Endodermal cell (in vitro differentiated cells): ENCODE measurements around the gene NDRG3. TPM values are rescaled to one million over a fixed set of nuclear protein-coding genes. Genes with fewer than 3 reads are reported as not detected.

ENCODE experiments used
- DNase-seq: peaks from one replicate; pipeline ENCODE4 v3.0.0-alpha.2; 2017
- H3K27ac ChIP-seq: 2 replicates; pipeline ENCODE4 v1.5.1; 2013; ENCODE audit warnings: mild to moderate bottlenecking, low read depth, low read length, moderate library complexity
- H3K27me3 ChIP-seq: 2 replicates; pipeline ENCODE4 v1.6.1; 2013; ENCODE audit warnings: mild to moderate bottlenecking, low read length, moderate library complexity; ENCODE audit not compliant: insufficient read depth, control insufficient read depth, poor library complexity, severe bottlenecking
- H3K36me3 ChIP-seq: 2 replicates; pipeline ENCODE4 v1.7.0; 2013; ENCODE audit warnings: mild to moderate bottlenecking, low read length, moderate library complexity; ENCODE audit not compliant: control insufficient read depth, insufficient read depth
- H3K4me1 ChIP-seq: one replicate; pipeline ENCODE4 v1.7.0; 2013; ENCODE audit warnings: low read length; ENCODE audit not compliant: control insufficient read depth, insufficient read depth
- H3K4me3 ChIP-seq: 2 replicates; pipeline ENCODE4 v1.5.1; 2013; ENCODE audit warnings: mild to moderate bottlenecking, low read length, moderate library complexity
- H3K9ac ChIP-seq: 2 replicates; pipeline ENCODE4 v1.6.1; 2013; ENCODE audit warnings: mild to moderate bottlenecking, low read length, moderate library complexity; ENCODE audit not compliant: poor library complexity, severe bottlenecking; ENCODE audit errors: extremely low read depth
- H3K9me3 ChIP-seq: 2 replicates; pipeline ENCODE4 v1.6.1; 2013; ENCODE audit warnings: mild to moderate bottlenecking, low read length, moderate library complexity; ENCODE audit not compliant: control insufficient read depth
- H3K27ac Mint-ChIP-seq: 2 replicates; pipeline ENCODE4 v1.8.0; 2020; ENCODE audit warnings: mixed read lengths
- H3K27me3 Mint-ChIP-seq: 2 replicates; pipeline ENCODE4 v1.8.0; 2021; ENCODE audit warnings: mild to moderate bottlenecking, mixed read lengths; ENCODE audit not compliant: insufficient read depth
- H3K36me3 Mint-ChIP-seq: 2 replicates; pipeline ENCODE4 v1.8.0; 2020; ENCODE audit warnings: low read depth, mixed read lengths
- H3K4me1 Mint-ChIP-seq: 2 replicates; pipeline ENCODE4 v1.8.0; 2020; ENCODE audit warnings: mixed read lengths
- H3K4me3 Mint-ChIP-seq: 2 replicates; pipeline ENCODE4 v1.8.0; 2020; ENCODE audit warnings: mild to moderate bottlenecking, moderate library complexity, mixed read lengths
- H3K9me3 Mint-ChIP-seq: 2 replicates; pipeline ENCODE4 v1.8.0; 2020; ENCODE audit warnings: mild to moderate bottlenecking, mixed read lengths
- CTCF ChIP-seq: fragments of 200-600 bp; sonication (generic); conservative IDR thresholded peaks from 2 replicates; pipeline ENCODE4 v1.5.0; 2021; ENCODE audit warnings: antibody characterized with exemption, mild to moderate bottlenecking
- WGBS, 2 experiments: methylation state at CpG; one replicate each; pipeline versions ENCODE4 v1.1.5 to v1.1.7; 2013; ENCODE audit warnings: missing lambda C conversion rate in 2 of 2, mixed read lengths in 1 of 2; ENCODE audit not compliant: insufficient coverage in 1 of 2, insufficient read length in 1 of 2; 5-methylcytosine and 5-hydroxymethylcytosine counted together
- total RNA-seq, 2 donors: library from RNA; stranded (reverse); fragmentation: NEBNext Ultra II Directional in 1 of 2; extraction: Animal tissue kit (Norgen Biotek cat#: 25700) in 1 of 2; gene quantifications; 2 replicates in 1 of 2; 3 replicates in 1 of 2; pipeline ENCODE4 v1.2.1, GENCODE V29; 2021

Gene NDRG3
- total RNA-seq, 2 donors from 2014 or later: 24.6 to 26.1 TPM

DNA sequence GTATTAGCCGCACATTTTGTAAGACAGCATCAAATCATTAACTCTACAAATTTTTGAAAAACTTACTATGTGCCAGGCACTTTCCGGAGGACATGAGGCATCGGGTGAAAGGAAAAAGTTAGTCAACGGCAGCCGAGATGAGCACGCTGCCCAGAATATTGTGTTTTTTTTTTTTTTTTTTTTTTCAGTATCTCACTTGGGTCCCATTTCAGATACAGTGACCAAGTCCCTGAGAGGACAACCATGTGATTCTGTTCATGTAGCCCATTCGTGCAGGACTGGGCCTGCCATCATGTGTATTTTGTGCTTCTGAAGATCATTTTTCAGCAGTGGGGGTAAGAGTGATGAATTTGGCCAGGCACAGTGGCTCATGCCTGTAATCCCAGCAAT, 101.2 kb downstream of the NDRG3 start:
- no peak for DNase-seq
- H3K4me1 ChIP-seq: peaks cover 13% of the 10 kb centered on the region
- H3K27me3 ChIP-seq: no peaks in the 10 kb centered on the region
- no peak overlapping the region for H3K27ac ChIP-seq
- Mint-ChIP-seq H3K27ac (no peak overlapping the region), H3K27me3 (no peaks in the 10 kb centered on the region), H3K36me3 (no peaks in the 10 kb centered on the region), H3K4me3 (no peak overlapping the region), H3K9me3 (no peaks in the 10 kb centered on the region), H3K4me1 (peaks cover 46% of the 10 kb centered on the region)
- no peak for TF ChIP-seq CTCF
- no peaks in the 10 kb centered on the region for H3K9me3 ChIP-seq
- WGBS, 2 experiments: 94 to 95% methylated on average over 4 to 7 of the region's 7 CpGs
- no peak overlapping the region for H3K4me3 ChIP-seq
- H3K36me3 ChIP-seq: no peaks in the 10 kb centered on the region
- H3K9ac ChIP-seq: no peak overlapping the region

GRCh38 chr20:36644032-36644705, 101.7 kb downstream of the NDRG3 start:
- H3K27ac Mint-ChIP-seq: peak overlapping the region; percentile 17
- TF ChIP-seq CTCF: no peak

DNA sequence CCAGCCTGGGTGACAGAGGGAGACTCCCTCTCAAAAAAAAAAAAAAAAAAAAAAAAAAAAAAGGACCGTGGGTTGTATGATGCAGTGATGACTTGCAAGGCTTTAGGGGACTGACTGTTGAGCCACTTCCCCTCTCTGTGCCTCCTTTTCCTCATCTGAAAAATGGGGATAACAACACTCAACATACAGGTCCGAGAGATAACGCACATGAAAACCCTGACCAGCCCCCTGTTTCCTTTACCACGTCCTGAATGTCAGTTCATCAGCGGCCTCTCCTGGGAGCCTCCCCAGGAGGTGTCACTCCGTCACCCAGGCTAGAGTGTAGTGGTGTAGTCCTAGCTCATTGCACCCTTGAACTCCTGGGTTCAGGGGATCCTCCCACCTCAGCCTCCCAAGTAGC, 103.8 kb downstream of the NDRG3 start:
- H3K9me3 ChIP-seq: no peaks in the 10 kb centered on the region
- no peaks in the 10 kb centered on the region for H3K27me3 ChIP-seq
- Mint-ChIP-seq H3K27me3 (no peaks in the 10 kb centered on the region), H3K4me3 (no peak overlapping the region), H3K27ac (no peak overlapping the region), H3K9me3 (no peaks in the 10 kb centered on the region), H3K4me1 (peaks cover 39% of the 10 kb centered on the region), H3K36me3 (no peaks in the 10 kb centered on the region)
- DNase-seq: no peak
- peaks cover 7% of the 10 kb centered on the region for H3K4me1 ChIP-seq
- 98% methylated on average over 6 of the region's 6 CpGs; no CpG with 5 or more reads in 1 of the 2 experiments for WGBS, 2 experiments
- no peak for TF ChIP-seq CTCF
- no peak overlapping the region for H3K4me3 ChIP-seq
- H3K36me3 ChIP-seq: no peaks in the 10 kb centered on the region
- no peak overlapping the region for H3K9ac ChIP-seq
- no peak overlapping the region for H3K27ac ChIP-seq

More at GRCh38 chr20:36644032-36644705, 101.7 kb downstream of the NDRG3 start:
- Mint-ChIP-seq H3K36me3 (no peaks in the 10 kb centered on the region), H3K27me3 (no peaks in the 10 kb centered on the region), H3K9me3 (no peaks in the 10 kb centered on the region), H3K4me3 (no peak overlapping the region), H3K4me1 (peaks cover 46% of the 10 kb centered on the region)
- H3K9me3 ChIP-seq: no peaks in the 10 kb centered on the region
- H3K27ac ChIP-seq: no peak overlapping the region
- DNase-seq: no peak
- H3K4me3 ChIP-seq: no peak overlapping the region
- H3K4me1 ChIP-seq: peaks cover 13% of the 10 kb centered on the region
- no peaks in the 10 kb centered on the region for H3K36me3 ChIP-seq
- no peaks in the 10 kb centered on the region for H3K27me3 ChIP-seq
- 84 to 86% methylated on average over 3 to 5 of the region's 5 CpGs for WGBS, 2 experiments
- no peak overlapping the region for H3K9ac ChIP-seq
